ENCODE results near the gene GALK1.

DNA sequence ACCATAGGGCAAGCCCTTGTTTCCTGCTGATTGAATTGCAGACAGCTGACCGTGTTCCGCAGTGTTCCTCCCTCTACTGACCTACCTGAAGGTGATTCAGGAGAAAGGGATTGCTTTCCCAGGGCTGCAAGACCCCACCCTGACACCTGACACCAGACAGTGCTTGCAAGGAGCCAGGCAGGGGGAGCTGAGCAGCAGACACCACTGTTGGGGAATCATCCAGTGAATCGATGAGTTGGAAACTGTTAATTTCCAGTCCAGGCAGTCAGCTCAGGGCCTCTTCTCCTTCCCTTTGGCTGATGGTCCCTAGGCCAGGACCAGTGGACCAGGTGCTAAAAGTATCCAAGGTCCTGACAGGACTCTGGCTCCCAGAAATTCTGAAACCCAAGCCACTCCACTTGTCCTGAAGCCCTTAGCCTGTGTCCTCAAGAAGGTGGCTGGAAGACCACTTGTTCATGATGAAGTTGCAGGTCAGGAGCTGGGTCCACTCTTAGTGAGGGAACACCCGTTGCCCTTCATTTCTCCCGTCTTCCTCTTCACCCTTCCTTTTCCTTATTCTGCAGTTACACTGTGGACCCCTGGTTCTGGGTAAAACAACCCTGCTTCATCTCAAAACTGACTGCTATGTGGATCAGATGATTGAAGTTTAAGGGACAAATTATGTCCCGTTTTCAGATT, 10.1 kb upstream of the GALK1 start:
- TF ChIP-seq, protein P1, sequence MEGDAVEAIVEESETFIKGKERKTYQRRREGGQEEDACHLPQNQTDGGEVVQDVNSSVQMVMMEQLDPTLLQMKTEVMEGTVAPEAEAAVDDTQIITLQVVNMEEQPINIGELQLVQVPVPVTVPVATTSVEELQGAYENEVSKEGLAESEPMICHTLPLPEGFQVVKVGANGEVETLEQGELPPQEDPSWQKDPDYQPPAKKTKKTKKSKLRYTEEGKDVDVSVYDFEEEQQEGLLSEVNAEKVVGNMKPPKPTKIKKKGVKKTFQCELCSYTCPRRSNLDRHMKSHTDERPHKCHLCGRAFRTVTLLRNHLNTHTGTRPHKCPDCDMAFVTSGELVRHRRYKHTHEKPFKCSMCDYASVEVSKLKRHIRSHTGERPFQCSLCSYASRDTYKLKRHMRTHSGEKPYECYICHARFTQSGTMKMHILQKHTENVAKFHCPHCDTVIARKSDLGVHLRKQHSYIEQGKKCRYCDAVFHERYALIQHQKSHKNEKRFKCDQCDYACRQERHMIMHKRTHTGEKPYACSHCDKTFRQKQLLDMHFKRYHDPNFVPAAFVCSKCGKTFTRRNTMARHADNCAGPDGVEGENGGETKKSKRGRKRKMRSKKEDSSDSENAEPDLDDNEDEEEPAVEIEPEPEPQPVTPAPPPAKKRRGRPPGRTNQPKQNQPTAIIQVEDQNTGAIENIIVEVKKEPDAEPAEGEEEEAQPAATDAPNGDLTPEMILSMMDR (IDR thresholded peaks at IDR 0.05) = no peak
- TF ChIP-seq POLR2A (IDR thresholded peaks at IDR 0.05) = no peak

Data from Peyer's patch (tissue), 4 donors.